ENCODE measurements around the gene HES2.

Gene HES2

DNA sequence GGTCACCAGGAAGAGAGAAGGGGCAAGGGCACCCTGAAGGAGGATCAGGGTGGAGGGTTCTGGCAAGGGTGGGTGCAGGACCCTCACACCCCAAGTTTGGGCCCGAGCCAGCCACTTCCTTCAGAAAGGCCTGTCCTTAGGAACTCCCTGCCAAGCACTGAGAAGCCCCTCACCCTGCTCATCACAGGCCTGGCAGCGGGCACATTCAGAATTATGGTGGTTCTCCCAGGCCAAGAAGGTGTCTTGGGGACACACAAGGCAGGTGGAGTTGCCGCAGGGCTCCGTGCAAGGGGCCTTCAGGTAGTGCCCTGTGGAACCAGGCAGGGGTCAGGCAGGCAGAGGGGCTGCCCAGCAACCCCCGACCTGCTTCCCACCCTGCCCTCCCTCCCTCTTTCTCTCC, 45.2 kb upstream of the HES2 start:
- 95% methylated on average over 5 of the region's 5 CpGs for WGBS
- H3K4me2 ChIP-seq (ENCODE audit: low read length, poor library complexity, severe bottlenecking), result no peak overlapping the region

DNA sequence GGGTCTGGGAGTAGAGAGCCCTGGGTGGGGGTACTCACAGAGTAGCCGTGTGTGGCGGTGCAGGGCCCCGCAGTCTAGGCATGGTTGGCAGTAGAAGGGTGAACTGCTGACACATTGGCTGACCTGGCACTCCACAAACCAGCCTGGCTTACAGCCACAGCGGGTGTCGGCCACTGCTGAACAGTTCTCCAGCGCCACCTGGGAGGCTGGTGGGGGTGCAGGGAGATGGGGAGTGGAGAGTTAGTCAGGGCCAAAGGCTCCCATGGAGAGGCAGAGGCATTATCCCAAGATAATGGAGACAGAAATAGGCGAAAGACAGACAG, 44.8 kb upstream of the HES2 start:
- Histone ChIP-seq H4K8ac (ENCODE audit: low read length) (no peak overlapping the region), H3K14ac (ENCODE audit: low read length in 2 of 2) (no peak overlapping the region), H3K36me3 (ENCODE audit: control insufficient read depth in 1 of 2, insufficient read depth in 2 of 2, low read depth in 1 of 2, low read length in 2 of 2) (peaks cover 27 to 79% of the 10 kb centered on the region in 2 experiments), H3K18ac (ENCODE audit: low read depth in 1 of 2, low read length in 2 of 2) (no peak overlapping the region), H4K91ac (ENCODE audit: low read length) (no peak overlapping the region), H2AK5ac (ENCODE audit: low read length, severe bottlenecking) (no peak overlapping the region), H3K27ac (ENCODE audit: low read length, poor library complexity, severe bottlenecking) (no peak overlapping the region), H2BK120ac (ENCODE audit: low read depth, low read length) (no peak overlapping the region), H2BK15ac (ENCODE audit: low read depth, poor library complexity, severe bottlenecking) (no peak overlapping the region), H3K9me3 (ENCODE audit: control insufficient read depth, low read length) (no peaks in the 10 kb centered on the region), H3K23ac (ENCODE audit: low read length in 2 of 2) (no peak overlapping the region), H3K27me3 (ENCODE audit: control insufficient read depth in 1 of 2, insufficient read depth in 1 of 2, low read length in 2 of 2) (peaks cover 0 to 32% of the 10 kb centered on the region in 2 experiments), H3K9ac (ENCODE audit: low read length) (no peak overlapping the region), H3K79me1 (replicated peaks; ENCODE audit: low read length, poor library complexity, severe bottlenecking) (no peaks in the 10 kb centered on the region), H3K4me1 (ENCODE audit: control insufficient read depth, insufficient read depth, low read depth, low read length) (peaks cover 5% of the 10 kb centered on the region), H2BK12ac (ENCODE audit: low read length in 2 of 2) (no peak overlapping the region), H2BK5ac (ENCODE audit: low read depth, low read length, poor library complexity, severe bottlenecking) (no peak overlapping the region), H3K4ac (ENCODE audit: low read depth in 1 of 2, low read length in 2 of 2) (no peak overlapping the region), H3K4me2 (ENCODE audit: low read length, poor library complexity, severe bottlenecking) (no peak overlapping the region), H3K4me3 (ENCODE audit: insufficient read depth in 1 of 2, low read depth in 1 of 2, low read length in 2 of 2) (no peak overlapping the region), H2AFZ (ENCODE audit: low read depth, low read length) (no peak overlapping the region)
- WGBS, result 91% methylated on average over 7 of the region's 7 CpGs
- no peak for DNase-seq

More for the DNA sequence above, 45.2 kb upstream of the HES2 start:
- H3K27ac ChIP-seq (ENCODE audit: low read length, poor library complexity, severe bottlenecking), result no peak overlapping the region
- H2BK15ac ChIP-seq (ENCODE audit: low read depth, poor library complexity, severe bottlenecking), result no peak overlapping the region
- no peak overlapping the region for H2BK120ac ChIP-seq (ENCODE audit: low read depth, low read length)
- no peak overlapping the region for H4K91ac ChIP-seq (ENCODE audit: low read length)
- no peak overlapping the region for H2BK5ac ChIP-seq (ENCODE audit: low read depth, low read length, poor library complexity, severe bottlenecking)
- no peak overlapping the region for H3K9ac ChIP-seq (ENCODE audit: low read length)
- H4K8ac ChIP-seq (ENCODE audit: low read length), result no peak overlapping the region
- no peak overlapping the region for H2AFZ ChIP-seq (ENCODE audit: low read depth, low read length)
- no peak for DNase-seq
- H3K36me3 ChIP-seq (ENCODE audit: control insufficient read depth in 1 of 2, insufficient read depth in 2 of 2, low read depth in 1 of 2, low read length in 2 of 2), result peaks cover 31 to 84% of the 10 kb centered on the region in 2 experiments
- no peak overlapping the region for H3K14ac ChIP-seq (ENCODE audit: low read length in 2 of 2)
- no peak overlapping the region for H3K4ac ChIP-seq (ENCODE audit: low read depth in 1 of 2, low read length in 2 of 2)
- no peak overlapping the region for H2BK12ac ChIP-seq (ENCODE audit: low read length in 2 of 2)
- H3K79me1 ChIP-seq (replicated peaks; ENCODE audit: low read length, poor library complexity, severe bottlenecking), result no peaks in the 10 kb centered on the region
- H3K4me1 ChIP-seq (ENCODE audit: control insufficient read depth, insufficient read depth, low read depth, low read length), result peaks cover 3% of the 10 kb centered on the region
- H3K23ac ChIP-seq (ENCODE audit: low read length in 2 of 2), result no peak overlapping the region
- H3K18ac ChIP-seq (ENCODE audit: low read depth in 1 of 2, low read length in 2 of 2), result no peak overlapping the region
- no peaks in the 10 kb centered on the region for H3K9me3 ChIP-seq (ENCODE audit: control insufficient read depth, low read length)
- peaks cover 0 to 28% of the 10 kb centered on the region in 2 experiments for H3K27me3 ChIP-seq (ENCODE audit: control insufficient read depth in 1 of 2, insufficient read depth in 1 of 2, low read length in 2 of 2)
- H3K4me3 ChIP-seq (ENCODE audit: insufficient read depth in 1 of 2, low read depth in 1 of 2, low read length in 2 of 2), result no peak overlapping the region
- H2AK5ac ChIP-seq (ENCODE audit: low read length, severe bottlenecking), result no peak overlapping the region

DNA sequence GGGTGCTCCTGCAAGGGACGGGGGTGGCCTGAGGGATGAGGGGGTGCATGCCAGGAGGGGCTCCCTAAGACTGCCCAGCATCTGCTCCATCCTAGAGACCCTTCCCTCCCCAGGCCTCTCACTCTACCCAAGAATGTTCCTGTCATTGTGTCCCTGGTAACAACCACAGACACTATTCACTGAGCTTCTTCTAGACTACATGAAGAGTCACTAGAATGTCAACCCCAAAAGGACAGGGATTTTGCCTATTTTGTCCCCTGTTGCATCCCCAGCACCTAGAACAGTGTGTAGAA, 43.3 kb upstream of the HES2 start:
- H3K18ac ChIP-seq (ENCODE audit: low read depth in 1 of 2, low read length in 2 of 2), result no peak overlapping the region
- no peak overlapping the region for H2BK15ac ChIP-seq (ENCODE audit: low read depth, poor library complexity, severe bottlenecking)
- peaks cover 5% of the 10 kb centered on the region for H3K4me1 ChIP-seq (ENCODE audit: control insufficient read depth, insufficient read depth, low read depth, low read length)
- no peak overlapping the region for H3K14ac ChIP-seq (ENCODE audit: low read length in 2 of 2)
- H3K4me2 ChIP-seq (ENCODE audit: low read length, poor library complexity, severe bottlenecking), result no peak overlapping the region
- 100% methylated on average over 1 of the region's 1 CpG for WGBS
- no peak overlapping the region for H3K4ac ChIP-seq (ENCODE audit: low read depth in 1 of 2, low read length in 2 of 2)
- H3K27me3 ChIP-seq (ENCODE audit: control insufficient read depth in 1 of 2, insufficient read depth in 1 of 2, low read length in 2 of 2), result peaks cover 0 to 37% of the 10 kb centered on the region in 2 experiments
- no peak overlapping the region for H4K8ac ChIP-seq (ENCODE audit: low read length)
- H2BK120ac ChIP-seq (ENCODE audit: low read depth, low read length), result no peak overlapping the region
- H3K9ac ChIP-seq (ENCODE audit: low read length), result no peak overlapping the region
- no peak overlapping the region for H3K27ac ChIP-seq (ENCODE audit: low read length, poor library complexity, severe bottlenecking)
- no peak overlapping the region for H3K23ac ChIP-seq (ENCODE audit: low read length in 2 of 2)
- DNase-seq, result no peak
- no peak overlapping the region for H2AFZ ChIP-seq (ENCODE audit: low read depth, low read length)
- no peaks in the 10 kb centered on the region for H3K9me3 ChIP-seq (ENCODE audit: control insufficient read depth, low read length)
- no peak overlapping the region for H2AK5ac ChIP-seq (ENCODE audit: low read length, severe bottlenecking)
- H3K36me3 ChIP-seq (ENCODE audit: control insufficient read depth in 1 of 2, insufficient read depth in 2 of 2, low read depth in 1 of 2, low read length in 2 of 2), result peaks cover 16 to 65% of the 10 kb centered on the region in 2 experiments
- no peak overlapping the region for H4K91ac ChIP-seq (ENCODE audit: low read length)
- H2BK12ac ChIP-seq (ENCODE audit: low read length in 2 of 2), result peak overlapping the region in 1 of 2 experiments; percentile 17
- H3K79me1 ChIP-seq (replicated peaks; ENCODE audit: low read length, poor library complexity, severe bottlenecking), result no peaks in the 10 kb centered on the region
- no peak overlapping the region for H2BK5ac ChIP-seq (ENCODE audit: low read depth, low read length, poor library complexity, severe bottlenecking)
- no peak overlapping the region for H3K4me3 ChIP-seq (ENCODE audit: insufficient read depth in 1 of 2, low read depth in 1 of 2, low read length in 2 of 2)

DNA sequence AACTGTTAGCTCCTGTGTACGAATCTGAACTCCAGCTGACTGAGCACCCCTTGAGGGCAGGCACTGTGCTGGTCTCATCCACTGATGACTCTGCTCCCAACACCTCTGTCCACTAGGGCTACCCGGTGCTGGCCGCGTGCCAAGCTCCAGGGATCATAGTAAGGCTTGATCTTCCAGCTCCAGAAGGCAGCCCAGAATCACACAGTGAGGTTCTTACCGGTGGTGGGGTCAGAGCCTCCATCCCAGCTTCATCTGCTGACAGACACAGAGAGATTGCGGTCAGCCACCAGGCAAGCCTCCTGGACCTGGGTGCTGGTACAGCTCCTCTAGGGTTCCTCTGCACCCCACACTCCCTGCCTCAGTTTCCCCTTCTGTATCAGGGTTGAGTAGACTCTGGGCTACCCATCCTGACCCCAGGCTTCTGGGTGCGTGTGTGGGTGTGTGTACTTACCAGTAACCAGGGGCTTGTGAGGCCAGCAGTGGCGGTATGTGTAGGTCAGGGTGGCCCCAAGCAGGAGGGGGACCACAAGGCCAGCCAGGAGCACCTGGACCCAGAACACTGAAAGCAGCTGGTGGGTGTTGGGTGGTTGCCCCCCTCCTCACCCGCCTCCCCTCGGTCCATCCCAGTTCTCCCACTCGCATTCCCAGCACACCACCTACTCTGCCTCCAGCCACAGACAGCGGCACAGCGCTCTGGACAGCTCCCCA, 42.8 kb upstream of the HES2 start:
- H3K14ac ChIP-seq (ENCODE audit: low read length in 2 of 2), result no peak overlapping the region
- no peak overlapping the region for H3K9ac ChIP-seq (ENCODE audit: low read length)
- H3K36me3 ChIP-seq (ENCODE audit: control insufficient read depth in 1 of 2, insufficient read depth in 2 of 2, low read depth in 1 of 2, low read length in 2 of 2), result peaks cover 16 to 60% of the 10 kb centered on the region in 2 experiments
- no peak overlapping the region for H2AFZ ChIP-seq (ENCODE audit: low read depth, low read length)
- no peak overlapping the region for H2BK5ac ChIP-seq (ENCODE audit: low read depth, low read length, poor library complexity, severe bottlenecking)
- H4K8ac ChIP-seq (ENCODE audit: low read length), result no peak overlapping the region
- peak overlapping the region in 1 of 2 experiments; percentile 17 for H2BK12ac ChIP-seq (ENCODE audit: low read length in 2 of 2)
- no peak overlapping the region for H2BK15ac ChIP-seq (ENCODE audit: low read depth, poor library complexity, severe bottlenecking)
- peak overlapping the region; percentile 18 for H4K91ac ChIP-seq (ENCODE audit: low read length)
- H3K4me2 ChIP-seq (ENCODE audit: low read length, poor library complexity, severe bottlenecking), result no peak overlapping the region
- H3K4me1 ChIP-seq (ENCODE audit: control insufficient read depth, insufficient read depth, low read depth, low read length), result peaks cover 5% of the 10 kb centered on the region
- H3K4me3 ChIP-seq (ENCODE audit: insufficient read depth in 1 of 2, low read depth in 1 of 2, low read length in 2 of 2), result no peak overlapping the region
- H3K18ac ChIP-seq (ENCODE audit: low read depth in 1 of 2, low read length in 2 of 2), result no peak overlapping the region
- H3K4ac ChIP-seq (ENCODE audit: low read depth in 1 of 2, low read length in 2 of 2), result no peak overlapping the region
- no peaks in the 10 kb centered on the region for H3K9me3 ChIP-seq (ENCODE audit: control insufficient read depth, low read length)
- WGBS, result 94% methylated on average over 12 of the region's 13 CpGs
- H2BK120ac ChIP-seq (ENCODE audit: low read depth, low read length), result no peak overlapping the region
- H3K27me3 ChIP-seq (ENCODE audit: control insufficient read depth in 1 of 2, insufficient read depth in 1 of 2, low read length in 2 of 2), result peaks cover 0 to 37% of the 10 kb centered on the region in 2 experiments
- H2AK5ac ChIP-seq (ENCODE audit: low read length, severe bottlenecking), result no peak overlapping the region
- H3K23ac ChIP-seq (ENCODE audit: low read length in 2 of 2), result no peak overlapping the region
- H3K79me1 ChIP-seq (replicated peaks; ENCODE audit: low read length, poor library complexity, severe bottlenecking), result no peaks in the 10 kb centered on the region
- DNase-seq, result no peak
- no peak overlapping the region for H3K27ac ChIP-seq (ENCODE audit: low read length, poor library complexity, severe bottlenecking)
